HEK293 (cell line): ENCODE results near the gene DIP2A.

Experiments used
- CTCF ChIA-PET: fragments of 350-600 bp; formaldehyde crosslinking; extraction: SDS; loops from one replicate; lab custom pipeline; 2021; ENCODE audit warnings: antibody characterized with exemption; lab: Yijun Ruan, JAX
- POLR2A ChIA-PET: fragments of 300-600 bp; formaldehyde crosslinking; extraction: SDS; loops from one replicate; lab custom pipeline; 2020; ENCODE audit warnings: antibody characterized with exemption, inconsistent platforms; lab: Yijun Ruan, JAX
- H3K27ac ChIP-seq: fragments of 200-500 bp; sonication (Bioruptor generic); 2 replicates; pipeline ENCODE4 v1.5.1; 2014; ENCODE audit warnings: low read depth, low read length, control low read depth, inconsistent platforms; ENCODE audit errors: extremely low read depth
- H3K36me3 ChIP-seq, 2 experiments: fragments of 200-500 bp in 1 of 2; sonication (Bioruptor generic) in 1 of 2; 1 replicate in 1 of 2; 2 replicates in 1 of 2; pipeline ENCODE4 v1.5.1; 2014 to 2017; ENCODE audit warnings: inconsistent platforms in 2 of 2, low read length in 2 of 2; ENCODE audit not compliant: control insufficient read depth in 2 of 2, insufficient read depth in 1 of 2
- H3K4me1 ChIP-seq: fragments of 200-500 bp; sonication (Bioruptor generic); 2 replicates; pipeline ENCODE4 v1.5.1; 2014; ENCODE audit warnings: mild to moderate bottlenecking, low read length, inconsistent platforms; ENCODE audit not compliant: control insufficient read depth, insufficient read depth
- H3K4me3 ChIP-seq: 2 replicates; pipeline ENCODE4 v1.5.1; 2011; ENCODE audit warnings: low read depth, mild to moderate bottlenecking, control low read depth, low read length, moderate library complexity
- H3K9me3 ChIP-seq: fragments of 200-500 bp; sonication (Bioruptor generic); 2 replicates; pipeline ENCODE4 v1.5.1; 2014; ENCODE audit warnings: low read depth, low read length, inconsistent platforms; ENCODE audit not compliant: control insufficient read depth, insufficient read depth
- EGR2 ChIP-seq: fragments of 450-650 bp; formaldehyde crosslinking; IDR thresholded peaks from 2 replicates; pipeline ENCODE4 v1.5.1; 2016; ENCODE audit warnings: low read depth, missing biosample characterization, missing genetic modification characterization
- HOXD13 ChIP-seq: sonication (generic); formaldehyde crosslinking; IDR thresholded peaks from 2 replicates; pipeline ENCODE4 v1.8.0; 2022; ENCODE audit warnings: missing genetic modification reagents, borderline replicate concordance
- KLF1 ChIP-seq: fragments of 450-650 bp; formaldehyde crosslinking; IDR thresholded peaks from 2 replicates; pipeline ENCODE4 v1.5.1; 2016; ENCODE audit warnings: missing biosample characterization, missing genetic modification characterization
- KLF16 ChIP-seq: fragments of 450-650 bp; formaldehyde crosslinking; IDR thresholded peaks from 2 replicates; pipeline ENCODE4 v1.5.1; 2017; ENCODE audit warnings: missing biosample characterization, missing genetic modification characterization
- KLF9 ChIP-seq: fragments of 450-650 bp; formaldehyde crosslinking; IDR thresholded peaks from 2 replicates; pipeline ENCODE4 v1.5.1; 2016; ENCODE audit warnings: missing biosample characterization, missing genetic modification characterization, low read depth
- MZF1 ChIP-seq: fragments of 450-650 bp; formaldehyde crosslinking; IDR thresholded peaks from 2 replicates; pipeline ENCODE4 v1.5.1; 2017; ENCODE audit warnings: missing biosample characterization, missing genetic modification characterization, borderline replicate concordance
- ZBTB21 ChIP-seq: fragments of 450-650 bp; formaldehyde crosslinking; IDR thresholded peaks from 2 replicates; pipeline ENCODE4 v1.5.1; 2017; ENCODE audit warnings: missing biosample characterization, missing genetic modification characterization
- ZFP3 ChIP-seq: fragments of 450-650 bp; formaldehyde crosslinking; IDR thresholded peaks from 2 replicates; pipeline ENCODE4 v1.5.1; 2016; ENCODE audit warnings: low read depth, missing biosample characterization, missing genetic modification characterization
- ZFP37 ChIP-seq: fragments of 450-650 bp; formaldehyde crosslinking; IDR thresholded peaks from 2 replicates; pipeline ENCODE4 v1.5.1; 2016; ENCODE audit warnings: missing biosample characterization, missing genetic modification characterization
- ZNF121 ChIP-seq: fragments of 450-650 bp; formaldehyde crosslinking; IDR thresholded peaks from 2 replicates; pipeline ENCODE4 v1.5.1; 2016; ENCODE audit warnings: missing biosample characterization, missing genetic modification characterization
- ZNF138 ChIP-seq: fragments of 450-650 bp; formaldehyde crosslinking; IDR thresholded peaks from 2 replicates; pipeline ENCODE4 v1.5.1; 2016; ENCODE audit warnings: missing biosample characterization, missing genetic modification characterization, borderline replicate concordance
- ZNF19 ChIP-seq: fragments of 450-650 bp; formaldehyde crosslinking; IDR thresholded peaks from 2 replicates; pipeline ENCODE4; 2016; ENCODE audit warnings: missing biosample characterization, missing genetic modification characterization, low read depth
- ZNF2 ChIP-seq: fragments of 450-650 bp; formaldehyde crosslinking; IDR thresholded peaks from 2 replicates; pipeline ENCODE4 v1.5.1; 2016; ENCODE audit warnings: missing biosample characterization, missing genetic modification characterization
- ZNF214 ChIP-seq: fragments of 450-650 bp; formaldehyde crosslinking; IDR thresholded peaks from 2 replicates; pipeline ENCODE4 v1.5.1; 2017; ENCODE audit warnings: missing biosample characterization, mild to moderate bottlenecking, missing genetic modification characterization, borderline replicate concordance
- ZNF23 ChIP-seq: fragments of 450-650 bp; formaldehyde crosslinking; IDR thresholded peaks from 2 replicates; pipeline ENCODE4 v1.5.1; 2016; ENCODE audit warnings: missing biosample characterization, missing genetic modification characterization, borderline replicate concordance
- ZNF423 ChIP-seq: fragments of 450-650 bp; formaldehyde crosslinking; IDR thresholded peaks from 2 replicates; pipeline ENCODE4 v1.5.1; 2016; ENCODE audit warnings: missing biosample characterization, missing genetic modification characterization
- ZNF501 ChIP-seq: fragments of 450-650 bp; formaldehyde crosslinking; IDR thresholded peaks from 2 replicates; pipeline ENCODE4 v1.5.1; 2016; ENCODE audit warnings: missing biosample characterization, missing genetic modification characterization
- ZNF830 ChIP-seq: fragments of 450-650 bp; IDR thresholded peaks from 2 replicates; pipeline ENCODE4 v1.5.0; 2018; ENCODE audit warnings: missing biosample characterization, missing genetic modification characterization, low read depth, mild to moderate bottlenecking, moderate library complexity
- TF ChIP-seq, protein P1 (sequence below): fragments of 450-650 bp; formaldehyde crosslinking; IDR thresholded peaks from 2 replicates; pipeline ENCODE4 v1.5.1; 2017; ENCODE audit warnings: missing biosample characterization, missing genetic modification characterization
- TF ChIP-seq, protein P2 (sequence below): fragments of 450-650 bp; formaldehyde crosslinking; IDR thresholded peaks from 2 replicates; pipeline ENCODE4 v1.5.1; 2016; ENCODE audit warnings: missing biosample characterization, missing genetic modification characterization

The DIP2A gene

DNA sequence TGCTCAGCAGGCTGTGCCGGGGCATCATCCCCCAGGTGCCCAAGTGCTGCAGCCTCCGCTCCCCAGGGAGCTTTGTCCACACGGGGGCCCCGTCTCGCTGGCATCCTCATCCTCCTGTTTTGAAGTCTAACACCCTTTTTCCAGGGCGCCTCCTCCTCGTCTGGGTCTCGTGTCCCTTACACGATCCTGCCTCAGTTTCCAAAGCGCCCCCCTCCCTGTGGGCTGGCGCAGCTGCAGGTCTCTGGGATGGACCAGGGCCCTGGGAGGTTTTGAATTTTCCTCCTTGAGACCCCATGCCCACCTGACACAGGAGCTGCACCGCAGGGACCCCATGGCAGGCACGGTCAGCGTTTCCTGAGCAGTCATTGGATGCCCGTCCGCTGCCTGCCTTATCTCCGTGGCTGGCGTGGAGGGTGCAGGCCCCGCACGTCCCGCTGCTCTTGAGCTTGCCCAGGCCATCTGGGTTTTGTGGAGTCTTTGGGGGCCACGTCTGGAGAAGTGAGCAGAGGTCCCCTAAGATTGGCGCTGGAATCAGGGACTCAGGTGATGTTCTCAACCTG, 37.4 kb upstream of the DIP2A start:
- ChIA-PET CTCF (interaction anchor here (0.7 kb wide), 1 partner anchor 278 kb away, joined by 4 read pairs; no protein-coding TSS in a partner anchor), POLR2A (no interaction called here)
- Histone ChIP-seq H3K4me1 (no peaks in the 10 kb centered on the region), H3K9me3 (no peaks in the 10 kb centered on the region), H3K27ac (no peak overlapping the region), H3K36me3 (peaks cover 25 to 82% of the 10 kb centered on the region in 2 experiments), H3K4me3 (no peak overlapping the region)
- TF ChIP-seq ZNF19 (tag by site-specific recombination) (no peak), ZNF214 (tag by site-specific recombination) (no peak), ZBTB21 (no peak), ZFP37 (no peak), KLF16 (tag by site-specific recombination) (no peak), ZFP3 (tag by site-specific recombination) (no peak), MZF1 (no peak), ZNF830 (tag by site-specific recombination) (no peak), ZNF23 (no peak), ZNF501 (tag by site-specific recombination) (no peak), HOXD13 (CRISPR knock-in tag) (no peak), KLF1 (tag by site-specific recombination) (no peak)
- TF ChIP-seq, protein P1, sequence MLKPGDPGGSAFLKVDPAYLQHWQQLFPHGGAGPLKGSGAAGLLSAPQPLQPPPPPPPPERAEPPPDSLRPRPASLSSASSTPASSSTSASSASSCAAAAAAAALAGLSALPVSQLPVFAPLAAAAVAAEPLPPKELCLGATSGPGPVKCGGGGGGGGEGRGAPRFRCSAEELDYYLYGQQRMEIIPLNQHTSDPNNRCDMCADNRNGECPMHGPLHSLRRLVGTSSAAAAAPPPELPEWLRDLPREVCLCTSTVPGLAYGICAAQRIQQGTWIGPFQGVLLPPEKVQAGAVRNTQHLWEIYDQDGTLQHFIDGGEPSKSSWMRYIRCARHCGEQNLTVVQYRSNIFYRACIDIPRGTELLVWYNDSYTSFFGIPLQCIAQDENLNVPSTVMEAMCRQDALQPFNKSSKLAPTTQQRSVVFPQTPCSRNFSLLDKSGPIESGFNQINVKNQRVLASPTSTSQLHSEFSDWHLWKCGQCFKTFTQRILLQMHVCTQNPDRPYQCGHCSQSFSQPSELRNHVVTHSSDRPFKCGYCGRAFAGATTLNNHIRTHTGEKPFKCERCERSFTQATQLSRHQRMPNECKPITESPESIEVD = no peak
- TF ChIP-seq, protein P2, sequence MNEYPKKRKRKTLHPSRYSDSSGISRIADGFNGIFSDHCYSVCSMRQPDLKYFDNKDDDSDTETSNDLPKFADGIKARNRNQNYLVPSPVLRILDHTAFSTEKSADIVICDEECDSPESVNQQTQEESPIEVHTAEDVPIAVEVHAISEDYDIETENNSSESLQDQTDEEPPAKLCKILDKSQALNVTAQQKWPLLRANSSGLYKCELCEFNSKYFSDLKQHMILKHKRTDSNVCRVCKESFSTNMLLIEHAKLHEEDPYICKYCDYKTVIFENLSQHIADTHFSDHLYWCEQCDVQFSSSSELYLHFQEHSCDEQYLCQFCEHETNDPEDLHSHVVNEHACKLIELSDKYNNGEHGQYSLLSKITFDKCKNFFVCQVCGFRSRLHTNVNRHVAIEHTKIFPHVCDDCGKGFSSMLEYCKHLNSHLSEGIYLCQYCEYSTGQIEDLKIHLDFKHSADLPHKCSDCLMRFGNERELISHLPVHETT (tag by site-specific recombination) = no peak

DNA sequence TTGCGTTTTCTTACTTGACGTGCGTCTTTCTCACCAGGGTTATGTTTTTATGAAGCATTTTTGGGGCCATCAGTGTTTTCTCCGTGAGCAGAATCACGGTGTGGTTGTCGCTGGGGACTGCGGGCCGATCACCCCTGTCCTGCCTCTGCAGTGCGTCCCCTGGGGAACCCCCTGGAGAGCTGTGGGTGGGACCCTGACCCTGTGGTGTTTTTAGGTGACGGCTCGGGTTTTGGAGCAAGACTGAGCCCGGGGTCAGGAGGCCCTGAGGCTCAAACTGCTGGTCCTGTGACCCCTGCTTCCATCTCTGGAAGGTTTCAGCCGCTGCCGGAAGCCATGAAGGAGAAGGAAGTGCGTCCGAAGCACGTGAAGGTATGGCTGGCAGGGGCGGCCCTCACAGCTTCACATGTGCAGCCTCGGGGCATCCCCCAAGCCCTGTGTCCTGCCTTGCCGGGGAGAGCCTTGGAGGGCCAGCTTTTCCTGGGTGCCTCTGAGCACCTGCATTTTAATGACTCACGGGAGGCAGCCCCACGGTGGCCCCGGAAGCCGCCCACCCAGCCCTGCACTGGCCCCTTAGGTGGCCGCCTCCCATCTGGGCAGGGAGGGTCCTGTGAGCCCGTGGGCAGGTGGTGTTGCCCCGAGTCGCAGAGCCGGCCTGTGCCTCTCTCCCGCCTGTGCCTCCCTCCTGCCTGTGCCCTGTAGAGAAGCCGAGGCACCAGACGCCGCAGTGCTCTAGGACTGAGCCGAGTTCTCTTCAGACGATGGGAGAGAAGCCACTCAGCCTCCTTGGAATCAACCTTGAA, 36.7 kb upstream of the DIP2A start:
- POLR2A ChIA-PET = no interaction called here
- no peak overlapping the region for H3K27ac ChIP-seq
- H3K4me1 ChIP-seq = no peaks in the 10 kb centered on the region
- H3K4me3 ChIP-seq = no peak overlapping the region
- no peaks in the 10 kb centered on the region for H3K9me3 ChIP-seq
- peaks cover 23 to 82% of the 10 kb centered on the region in 2 experiments for H3K36me3 ChIP-seq
- CTCF ChIA-PET = interaction anchor here (0.6 to 0.7 kb wide), 2 partner anchors 279 to 628 kb away, joined by 4 read pairs; no protein-coding TSS in a partner anchor
- TF ChIP-seq KLF9 (no peak), ZNF423 (tag by site-specific recombination) (no peak), EGR2 (tag by site-specific recombination) (0 out of 2 replicates have a peak, but pooled peaks have one; percentile 8), ZNF138 (no peak), ZNF2 (tag by site-specific recombination) (no peak), ZNF121 (tag by site-specific recombination) (no peak)
